Measurements from ENCODE around the gene DAP.

The DAP gene

GRCh38 chr5:10677533-10677932, 83.5 kb downstream of the DAP start:
- TF ChIP-seq CTCF (IDR thresholded peaks at IDR 0.05; ENCODE audit: insufficient read depth, low read depth, low read length, missing control alignments) = no peak
- no peak for DNase-seq (ENCODE audit: low read depth)
- no peak overlapping the region for H3K4me3 ChIP-seq (ENCODE audit: low read length)

- no peak for DNase-seq (ENCODE audit: low read depth)
- no peak for TF ChIP-seq CTCF (IDR thresholded peaks at IDR 0.05; ENCODE audit: insufficient read depth, low read depth, low read length, missing control alignments)
- no peak overlapping the region for H3K4me3 ChIP-seq (ENCODE audit: low read length)
Measured at GRCh38 chr5:10676946-10677345, 84.1 kb downstream of the DAP start.

GRCh38 chr5:10676224-10676623, 84.8 kb downstream of the DAP start:
- no peak overlapping the region for H3K4me3 ChIP-seq (ENCODE audit: low read length)
- DNase-seq (ENCODE audit: low read depth) = no peak
- TF ChIP-seq CTCF (IDR thresholded peaks at IDR 0.05; ENCODE audit: insufficient read depth, low read depth, low read length, missing control alignments) = no peak

GRCh38 chr5:10675177-10675700, 85.8 kb downstream of the DAP start:
- TF ChIP-seq CTCF (IDR thresholded peaks at IDR 0.05; ENCODE audit: insufficient read depth, low read depth, low read length, missing control alignments) = no peak
- DNase-seq (ENCODE audit: low read depth) = no peak
- H3K4me3 ChIP-seq (ENCODE audit: low read length) = no peak overlapping the region

GRCh38 chr5:10674582-10674981, 86.5 kb downstream of the DAP start:
- DNase-seq (ENCODE audit: low read depth) = no peak
- TF ChIP-seq CTCF (IDR thresholded peaks at IDR 0.05; ENCODE audit: insufficient read depth, low read depth, low read length, missing control alignments) = no peak
- H3K4me3 ChIP-seq (ENCODE audit: low read length) = no peak overlapping the region

- no peak for TF ChIP-seq CTCF (IDR thresholded peaks at IDR 0.05; ENCODE audit: insufficient read depth, low read depth, low read length, missing control alignments)
- no peak for DNase-seq (ENCODE audit: low read depth)
Measured at GRCh38 chr5:10674096-10674495, 86.9 kb downstream of the DAP start.

GRCh38 chr5:10673407-10673806, 87.6 kb downstream of the DAP start:
- TF ChIP-seq CTCF (IDR thresholded peaks at IDR 0.05; ENCODE audit: insufficient read depth, low read depth, low read length, missing control alignments) = no peak
- DNase-seq (ENCODE audit: low read depth) = no peak
- no peak overlapping the region for H3K4me3 ChIP-seq (ENCODE audit: low read length)

More at GRCh38 chr5:10674096-10674495, 86.9 kb downstream of the DAP start:
- H3K4me3 ChIP-seq (ENCODE audit: low read length) = no peak overlapping the region
